ENCODE results near the gene ACE. TPM values are rescaled to one million over a fixed set of nuclear protein-coding genes. Genes with fewer than 3 reads are reported as not detected.

ACE gene
- total and polyA plus RNA-seq, 10 donors, result 0.61 to 17.3 (median 8.2) TPM

DNA sequence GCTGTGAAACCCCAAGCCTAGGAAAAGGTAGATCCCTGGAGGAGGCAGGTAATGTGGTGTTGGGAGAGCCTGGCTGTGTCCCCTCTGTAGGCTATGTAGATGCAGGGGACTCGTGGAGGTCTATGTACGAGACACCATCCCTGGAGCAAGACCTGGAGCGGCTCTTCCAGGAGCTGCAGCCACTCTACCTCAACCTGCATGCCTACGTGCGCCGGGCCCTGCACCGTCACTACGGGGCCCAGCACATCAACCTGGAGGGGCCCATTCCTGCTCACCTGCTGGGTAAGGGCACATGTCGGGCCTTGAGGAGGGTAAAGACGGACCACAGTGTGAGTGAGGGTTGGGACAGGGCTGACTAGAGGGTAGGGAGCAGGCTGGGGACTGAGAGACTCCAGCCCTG is 12.0 kb downstream of the ACE start:
- H3K27me3 ChIP-seq (replicated peaks in 1 of 7), result peaks cover 0 to 14% (median 0%) of the 10 kb centered on the region in 7 donors
- H3K4me1 ChIP-seq, result no peaks in the 10 kb centered on the region
- TF ChIP-seq, protein P1, sequence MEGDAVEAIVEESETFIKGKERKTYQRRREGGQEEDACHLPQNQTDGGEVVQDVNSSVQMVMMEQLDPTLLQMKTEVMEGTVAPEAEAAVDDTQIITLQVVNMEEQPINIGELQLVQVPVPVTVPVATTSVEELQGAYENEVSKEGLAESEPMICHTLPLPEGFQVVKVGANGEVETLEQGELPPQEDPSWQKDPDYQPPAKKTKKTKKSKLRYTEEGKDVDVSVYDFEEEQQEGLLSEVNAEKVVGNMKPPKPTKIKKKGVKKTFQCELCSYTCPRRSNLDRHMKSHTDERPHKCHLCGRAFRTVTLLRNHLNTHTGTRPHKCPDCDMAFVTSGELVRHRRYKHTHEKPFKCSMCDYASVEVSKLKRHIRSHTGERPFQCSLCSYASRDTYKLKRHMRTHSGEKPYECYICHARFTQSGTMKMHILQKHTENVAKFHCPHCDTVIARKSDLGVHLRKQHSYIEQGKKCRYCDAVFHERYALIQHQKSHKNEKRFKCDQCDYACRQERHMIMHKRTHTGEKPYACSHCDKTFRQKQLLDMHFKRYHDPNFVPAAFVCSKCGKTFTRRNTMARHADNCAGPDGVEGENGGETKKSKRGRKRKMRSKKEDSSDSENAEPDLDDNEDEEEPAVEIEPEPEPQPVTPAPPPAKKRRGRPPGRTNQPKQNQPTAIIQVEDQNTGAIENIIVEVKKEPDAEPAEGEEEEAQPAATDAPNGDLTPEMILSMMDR (IDR thresholded peaks at IDR 0.05 in 8 of 11, conservative IDR thresholded peaks at IDR 0.05 in 3 of 11), result no peak
- TF ChIP-seq POLR2AphosphoS5 (IDR thresholded peaks at IDR 0.05) (no peak), POLR2A (IDR thresholded peaks at IDR 0.05) (no peak)
- DNase-seq, result no peak
- no peak overlapping the region for H3K4me3 ChIP-seq
- WGBS, 5 donors, result 91 to 100% (median 92%) methylated on average over 2 to 10 of the region's 10 CpGs
- no peaks in the 10 kb centered on the region for H3K9me3 ChIP-seq
- no peak overlapping the region for H3K27ac ChIP-seq
- intact Hi-C loops (cut with DNase I; ENCODE audit: low total_unique reads), result no loop called here
- no peaks in the 10 kb centered on the region for H3K36me3 ChIP-seq

DNA sequence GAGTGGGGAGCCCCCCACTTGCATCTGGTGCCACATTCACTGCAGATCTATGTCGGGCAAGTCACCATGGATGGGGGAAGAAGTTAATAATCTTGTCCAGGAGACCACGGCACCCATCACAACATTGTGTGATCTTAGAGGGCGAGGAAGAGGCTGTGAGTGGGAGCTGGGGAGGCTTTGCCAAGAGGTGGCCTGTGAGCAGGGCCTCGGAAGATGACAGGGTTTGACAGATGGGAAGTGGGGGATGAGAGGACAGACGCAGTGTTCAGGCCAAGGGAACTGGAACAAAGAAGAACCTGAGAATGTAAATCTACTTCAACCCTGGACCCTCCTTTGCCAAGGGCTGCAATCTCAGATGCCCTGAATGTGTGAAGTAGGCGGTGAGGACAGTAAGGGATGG is 12.4 kb downstream of the ACE start:
- intact Hi-C loops (cut with DNase I; ENCODE audit: low total_unique reads), result no loop called here
- H3K27ac ChIP-seq, result no peak overlapping the region

DNA sequence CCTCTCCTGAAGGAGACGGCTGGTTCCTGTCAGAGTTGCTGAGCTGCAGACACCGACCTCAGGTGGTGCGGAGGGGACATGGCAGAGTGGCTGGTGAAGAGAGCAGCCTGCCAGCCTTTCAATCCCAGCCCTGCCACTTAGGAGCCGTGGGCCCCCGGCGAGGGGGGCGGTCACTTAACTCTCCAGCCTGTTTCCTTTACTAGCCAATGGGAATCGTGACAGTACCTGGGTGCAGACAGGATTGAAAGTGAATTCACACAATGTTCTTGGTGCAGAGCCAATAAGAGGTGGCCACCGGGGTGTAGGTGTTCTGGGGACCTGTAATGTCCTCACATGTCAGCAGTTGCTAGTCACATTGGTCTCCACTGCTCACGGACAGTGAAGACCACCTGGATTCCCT is 13.5 kb downstream of the ACE start:
- WGBS, 5 donors, result 65 to 83% (median 80%) methylated on average over 8 to 10 of the region's 10 CpGs
- TF ChIP-seq POLR2A (IDR thresholded peaks at IDR 0.05), result no peak
- no peak for TF ChIP-seq POLR2AphosphoS5 (IDR thresholded peaks at IDR 0.05)
- TF ChIP-seq, protein P1 (IDR thresholded peaks at IDR 0.05 in 8 of 11, conservative IDR thresholded peaks at IDR 0.05 in 3 of 11), result no peak
- Histone ChIP-seq H3K4me3 (no peak overlapping the region), H3K9me3 (no peaks in the 10 kb centered on the region), H3K4me1 (no peaks in the 10 kb centered on the region), H3K27me3 (replicated peaks in 1 of 7) (peaks cover 0 to 9% (median 0%) of the 10 kb centered on the region in 7 donors), H3K27ac (no peak overlapping the region), H3K36me3 (no peaks in the 10 kb centered on the region)
- intact Hi-C loops (cut with DNase I; ENCODE audit: low total_unique reads), result no loop called here
- no peak for DNase-seq

More for the DNA sequence above, 12.4 kb downstream of the ACE start:
- peaks cover 0 to 14% (median 0%) of the 10 kb centered on the region in 7 donors for H3K27me3 ChIP-seq (replicated peaks in 1 of 7)
- 79 to 87% (median 86%) methylated on average over 6 of the region's 6 CpGs for WGBS, 5 donors
- TF ChIP-seq, protein P1 (IDR thresholded peaks at IDR 0.05 in 8 of 11, conservative IDR thresholded peaks at IDR 0.05 in 3 of 11), result no peak
- TF ChIP-seq POLR2AphosphoS5 (IDR thresholded peaks at IDR 0.05) (no peak), POLR2A (IDR thresholded peaks at IDR 0.05) (no peak)
- no peaks in the 10 kb centered on the region for H3K4me1 ChIP-seq
- no peaks in the 10 kb centered on the region for H3K36me3 ChIP-seq
- H3K4me3 ChIP-seq, result no peak overlapping the region
- no peaks in the 10 kb centered on the region for H3K9me3 ChIP-seq
- DNase-seq, result no peak

DNA sequence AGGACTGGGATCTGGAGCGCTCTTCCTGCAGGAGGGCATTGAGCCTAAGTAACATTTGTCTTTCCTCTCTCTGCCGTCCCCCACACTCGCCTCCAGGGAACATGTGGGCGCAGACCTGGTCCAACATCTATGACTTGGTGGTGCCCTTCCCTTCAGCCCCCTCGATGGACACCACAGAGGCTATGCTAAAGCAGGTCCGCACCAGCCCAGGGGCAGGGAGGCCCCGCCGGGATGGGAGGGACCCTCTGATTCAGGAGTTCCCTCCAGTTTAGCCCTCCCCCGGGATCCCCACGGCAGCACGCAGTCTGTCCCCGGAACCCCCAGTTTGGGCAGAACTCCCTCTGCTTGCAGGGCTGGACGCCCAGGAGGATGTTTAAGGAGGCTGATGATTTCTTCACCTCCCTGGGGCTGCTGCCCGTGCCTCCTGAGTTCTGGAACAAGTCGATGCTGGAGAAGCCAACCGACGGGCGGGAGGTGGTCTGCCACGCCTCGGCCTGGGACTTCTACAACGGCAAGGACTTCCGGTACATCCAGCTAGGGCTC is 14.1 kb downstream of the ACE start:
- no peak for TF ChIP-seq POLR2A (IDR thresholded peaks at IDR 0.05)
- TF ChIP-seq POLR2AphosphoS5 (IDR thresholded peaks at IDR 0.05), result no peak
- TF ChIP-seq, protein P1 (IDR thresholded peaks at IDR 0.05 in 8 of 11, conservative IDR thresholded peaks at IDR 0.05 in 3 of 11), result no peak
- H3K4me1 ChIP-seq, result no peaks in the 10 kb centered on the region
- intact Hi-C loops (cut with DNase I; ENCODE audit: low total_unique reads), result no loop called here
- H3K27me3 ChIP-seq (replicated peaks in 1 of 7), result peaks cover 0 to 9% (median 0%) of the 10 kb centered on the region in 7 donors
- H3K27ac ChIP-seq, result no peak overlapping the region
- 82 to 93% (median 88%) methylated on average over 12 to 22 of the region's 22 CpGs for WGBS, 5 donors
- H3K36me3 ChIP-seq, result no peaks in the 10 kb centered on the region
- H3K9me3 ChIP-seq, result no peaks in the 10 kb centered on the region
- no peak overlapping the region for H3K4me3 ChIP-seq
- no peak for DNase-seq

Data from spleen (tissue), 11 donors.